PC-3 (cell line): ENCODE data around the gene TRMU. TPM values are rescaled to one million over a fixed set of nuclear protein-coding genes. Genes with fewer than 3 reads are reported as not detected.

Experiments used
- ATAC-seq: fragments of 200-7000 bp; cut with Tn5 transposase; 2 replicates; pipeline ENCODE4 v1.9.1; 2020; ENCODE audit warnings: mild to moderate bottlenecking, moderate library complexity
- BruUV-seq: library from RNA; stranded (reverse); fragments of 400-500 nt; replicated peaks from 2 replicates; lab custom pipeline; 2021; lab: Mats Ljungman, UMichigan
- CTCF ChIA-PET: fragments of 300-600 bp; sonication (Branson Sonifier 250); formaldehyde crosslinking; loops from one replicate; lab custom pipeline; 2022; ENCODE audit warnings: antibody characterized with exemption; lab: Charles Lee
- POLR2A ChIA-PET: fragments of 300-600 bp; sonication (Branson Sonifier 250); formaldehyde crosslinking; loops from one replicate; lab custom pipeline; 2022; ENCODE audit warnings: antibody characterized with exemption; ENCODE audit not compliant: unreplicated experiment; lab: Charles Lee
- DNase-seq: peaks from one replicate; pipeline ENCODE4 v3.0.0-alpha.2; 2015
- H2AFZ ChIP-seq: fragments of 300-600 bp; sonication (generic); 2 replicates; pipeline ENCODE4 v1.6.0; 2016; ENCODE audit warnings: antibody characterized with exemption, low read length
- H3F3A ChIP-seq: fragments of 300-600 bp; sonication (generic); one replicate; pipeline ENCODE4 v1.6.0; 2017; ENCODE audit warnings: antibody characterized with exemption, low read length, control low read depth, mild to moderate bottlenecking; ENCODE audit not compliant: unreplicated experiment
- H3K27ac ChIP-seq: fragments of 300-600 bp; sonication (generic); 2 replicates; pipeline ENCODE4 v1.5.1; 2016; ENCODE audit warnings: mild to moderate bottlenecking, low read length
- H3K27me3 ChIP-seq: fragments of 300-600 bp; sonication (generic); 2 replicates; pipeline ENCODE4 v1.6.1; 2016; ENCODE audit warnings: low read length, mixed read lengths
- H3K36me3 ChIP-seq: fragments of 300-600 bp; sonication (generic); 2 replicates; pipeline ENCODE4 v1.6.1; 2016; ENCODE audit warnings: low read depth, mixed run types, low read length, mixed read lengths
- H3K4me1 ChIP-seq: fragments of 300-600 bp; sonication (generic); 2 replicates; pipeline ENCODE4 v1.5.1; 2016; ENCODE audit warnings: low read length; ENCODE audit not compliant: insufficient read depth
- H3K4me2 ChIP-seq: fragments of 300-600 bp; sonication (generic); 2 replicates; pipeline ENCODE4 v1.6.0; 2016; ENCODE audit warnings: low read length
- H3K4me3 ChIP-seq: fragments of 300-600 bp; sonication (generic); 2 replicates; pipeline ENCODE4 v1.5.1; 2016; ENCODE audit warnings: mild to moderate bottlenecking, low read length, mixed read lengths
- H3K79me2 ChIP-seq: fragments of 300-600 bp; sonication (generic); 2 replicates; pipeline ENCODE4 v1.6.1; 2017; ENCODE audit warnings: low read length, mixed read lengths
- H3K9ac ChIP-seq: fragments of 300-600 bp; sonication (generic); 2 replicates; pipeline ENCODE4 v1.6.0; 2016; ENCODE audit warnings: mild to moderate bottlenecking, low read length
- H3K9me2 ChIP-seq: fragments of 300-600 bp; sonication (generic); replicated peaks from 2 replicates; pipeline ENCODE4 v1.6.1; 2016; ENCODE audit warnings: mixed run types, low read length, mixed read lengths
- H3K9me3 ChIP-seq: fragments of 300-600 bp; sonication (generic); 2 replicates; pipeline ENCODE4 v1.6.1; 2016; ENCODE audit warnings: low read length, mixed read lengths
- H4K20me1 ChIP-seq: fragments of 300-600 bp; sonication (generic); 2 replicates; pipeline ENCODE4 v1.6.1; 2016; ENCODE audit warnings: low read length, mixed read lengths
- CTCF ChIP-seq: fragments of 300-600 bp; sonication (generic); conservative IDR thresholded peaks from 2 replicates; pipeline ENCODE4 v1.5.1; 2017; ENCODE audit warnings: antibody characterized with exemption, low read depth, mild to moderate bottlenecking, low read length
- EZH2 ChIP-seq: fragments of 300-600 bp; sonication (generic); IDR thresholded peaks from one replicate; pipeline ENCODE4 v1.6.1; 2017; ENCODE audit warnings: antibody characterized with exemption, mild to moderate bottlenecking, low read length; ENCODE audit not compliant: unreplicated experiment
- EZH2phosphoT487 ChIP-seq: fragments of 300-600 bp; sonication (generic); IDR thresholded peaks from 2 replicates; pipeline ENCODE4 v1.6.1; 2018; ENCODE audit warnings: mild to moderate bottlenecking, antibody characterized with exemption, low read length, borderline replicate concordance
- intact Hi-C: fragments of 100-400 bp; cut with micrococcal nuclease; formaldehyde crosslinking; loops from 2 replicates; pipeline ENCODE4 v1.9.0; 2023
- total RNA-seq: library from RNA; depleted of rRNA; stranded (reverse); fragments of >200 nt; gene quantifications from 2 replicates; pipeline ENCODE4 v1.2.3, GENCODE V29; 2014

Gene TRMU
- total RNA-seq, 1 experiment from 2014 or later: 63.5 TPM

DNA sequence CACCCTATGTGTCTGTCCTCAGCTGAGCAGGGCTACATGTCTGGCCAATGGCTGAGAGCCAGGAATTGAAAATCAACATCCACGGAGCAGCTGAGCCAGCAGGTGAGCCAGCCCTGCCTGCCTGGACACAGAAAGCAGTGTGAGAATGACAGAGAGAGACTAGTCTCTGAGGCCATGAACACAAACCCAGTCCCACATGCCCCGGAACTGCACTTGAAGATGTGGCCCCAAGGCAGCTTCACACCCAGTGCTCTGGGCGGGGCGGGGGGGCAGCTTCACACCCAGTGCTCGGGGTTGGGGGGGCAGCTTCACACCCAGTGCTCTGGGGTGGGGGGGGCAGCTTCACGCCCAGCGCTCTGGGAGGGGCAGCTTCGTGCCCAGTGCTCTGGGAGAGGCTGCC is 37.6 kb downstream of the TRMU start:
- CTCF ChIA-PET: no interaction called here
- H3K36me3 ChIP-seq: peaks cover 5% of the 10 kb centered on the region
- no peaks in the 10 kb centered on the region for H3F3A ChIP-seq
- no peak overlapping the region for H3K4me3 ChIP-seq
- no peak overlapping the region for H2AFZ ChIP-seq
- H3K4me2 ChIP-seq: no peak overlapping the region
- no peak overlapping the region for H3K9ac ChIP-seq
- no TSS peak for BruUV-seq
- H3K9me2 ChIP-seq: no peaks in the 10 kb centered on the region
- no peaks in the 10 kb centered on the region for H3K27me3 ChIP-seq
- no peak overlapping the region for H3K27ac ChIP-seq
- no peaks in the 10 kb centered on the region for H4K20me1 ChIP-seq
- intact Hi-C loops: no loop called here
- DNase-seq: no peak
- TF ChIP-seq EZH2phosphoT487: no peak
- no peak for TF ChIP-seq CTCF
- TF ChIP-seq EZH2: no peak
- POLR2A ChIA-PET: no interaction called here
- no peaks in the 10 kb centered on the region for H3K9me3 ChIP-seq
- ATAC-seq: no peak
- H3K4me1 ChIP-seq: peaks cover 11% of the 10 kb centered on the region
- H3K79me2 ChIP-seq: no peaks in the 10 kb centered on the region

GRCh38 chr22:46373921-46374662 is 38.6 kb downstream of the TRMU start:
- ChIA-PET POLR2A (no interaction called here), CTCF (no interaction called here)
- Histone ChIP-seq H3K27me3 (no peaks in the 10 kb centered on the region), H3K27ac (no peak overlapping the region), H3K79me2 (no peaks in the 10 kb centered on the region), H3K9me2 (no peaks in the 10 kb centered on the region), H3K4me1 (peaks cover 11% of the 10 kb centered on the region), H3K9me3 (no peaks in the 10 kb centered on the region), H3K36me3 (peaks cover 5% of the 10 kb centered on the region), H4K20me1 (no peaks in the 10 kb centered on the region), H3K4me2 (no peak overlapping the region), H3K9ac (no peak overlapping the region), H3K4me3 (no peak overlapping the region), H3F3A (no peaks in the 10 kb centered on the region), H2AFZ (no peak overlapping the region)
- intact Hi-C loops: no loop called here
- no TSS peak for BruUV-seq
- ATAC-seq (no peak), DNase-seq (no peak)
- no peak for TF ChIP-seq EZH2
- TF ChIP-seq EZH2phosphoT487: no peak
- no peak for TF ChIP-seq CTCF
